Activated CD4-positive, alpha-beta T cell treated with anti-CD3 and anti-CD28 coated beads, Interleukin-2, amount 50 U/mL, for 48 hours (primary cell): Measurements from ENCODE around the gene HPSE.
"Not testable (repeated sequence)": the region's sequence is repeated elsewhere in the genome, so short reads cannot be mapped to it uniquely, and the experiment has no call there.

Source experiments
- DNase-seq, 2 experiments: peaks; one replicate each; pipeline ENCODE4 v3.0.0-alpha.2; 2020

The HPSE gene

GRCh38 chr4:83329521-83330110, 5.0 kb downstream of the HPSE start:
- no peak for DNase-seq

DNA sequence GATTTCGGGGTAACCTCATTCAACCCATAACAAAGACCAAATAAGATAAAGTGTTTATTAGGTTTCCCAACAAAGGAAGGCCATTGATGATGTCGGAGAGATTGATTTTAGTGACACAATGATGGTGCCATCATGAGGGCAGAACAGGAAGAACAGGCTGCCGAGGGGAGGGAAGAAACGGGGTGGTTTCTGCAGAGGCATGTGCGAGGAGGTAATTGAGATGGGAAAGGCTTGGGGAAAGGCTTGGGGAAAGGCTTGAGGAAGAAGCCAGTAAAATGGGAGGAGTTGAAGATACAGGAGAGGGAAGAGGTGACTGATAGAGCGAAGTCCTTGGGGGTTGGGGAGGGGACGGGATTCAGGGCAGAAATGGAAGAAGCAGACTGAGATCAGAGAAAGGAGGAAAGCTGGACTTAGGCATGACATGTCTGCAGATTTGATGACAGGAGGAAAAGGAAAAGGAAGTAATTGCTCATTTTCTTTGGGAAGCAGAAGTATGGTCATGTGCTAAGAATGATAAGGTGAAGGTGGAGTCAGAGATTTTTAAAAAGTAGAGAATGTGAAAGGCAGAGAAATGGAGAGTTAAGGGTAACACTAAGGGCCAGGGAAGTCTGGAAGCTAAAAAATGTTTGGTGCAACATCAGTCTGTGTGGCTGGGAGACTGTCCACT, 6.0 kb downstream of the HPSE start:
- no peak for DNase-seq

- DNase-seq = no peak
Observed at GRCh38 chr4:83326546-83326945, 8.1 kb downstream of the HPSE start.

- DNase-seq = not testable (repeated sequence)
Observed at GRCh38 chr4:83325306-83325705, 9.3 kb downstream of the HPSE start.

DNA sequence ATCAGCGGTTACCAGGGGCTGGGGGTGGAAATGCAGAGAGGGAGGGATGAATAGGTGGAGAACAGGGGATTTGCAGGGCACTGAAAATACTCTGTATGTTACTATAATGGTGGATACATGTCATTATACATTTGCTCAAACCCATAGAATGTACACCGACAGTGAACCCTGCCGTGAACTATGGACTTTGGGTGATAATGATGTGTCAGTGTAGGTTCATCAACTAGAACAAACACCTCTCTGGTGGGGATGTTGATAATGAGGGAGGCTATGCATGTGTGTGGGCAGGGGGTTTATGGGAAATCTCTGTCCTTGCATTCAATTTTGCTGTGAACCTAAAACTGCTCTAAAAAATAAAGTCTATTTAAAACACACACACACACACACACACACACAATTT, 11.5 kb downstream of the HPSE start:
- DNase-seq = no peak

- peak; percentile 11 to 30 for DNase-seq
Observed at GRCh38 chr4:83320548-83320947, 14.1 kb downstream of the HPSE start.

- no peak for DNase-seq
Observed at GRCh38 chr4:83318666-83319065, 16.0 kb downstream of the HPSE start.

DNA sequence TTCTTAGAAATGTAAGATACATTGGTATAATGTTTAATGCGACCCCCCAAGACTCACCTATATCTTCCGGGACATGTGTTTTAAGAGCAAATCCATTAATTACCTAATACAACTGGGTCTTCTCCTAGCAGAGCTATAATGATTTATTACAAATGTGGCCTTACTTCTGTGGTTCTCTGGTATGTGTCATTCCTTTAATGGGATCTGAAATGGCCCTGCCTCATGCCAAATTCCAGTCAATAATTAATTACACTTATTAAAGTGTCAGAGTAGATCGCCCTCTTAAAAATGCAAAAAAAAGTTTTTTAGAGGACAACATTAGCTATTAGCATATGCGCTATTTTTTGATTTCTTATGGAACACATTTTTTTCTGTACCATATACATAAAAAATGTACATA, 17.0 kb downstream of the HPSE start:
- no peak for DNase-seq

- DNase-seq = no peak
Observed at GRCh38 chr4:83316459-83317165, 18.0 kb downstream of the HPSE start.

DNA sequence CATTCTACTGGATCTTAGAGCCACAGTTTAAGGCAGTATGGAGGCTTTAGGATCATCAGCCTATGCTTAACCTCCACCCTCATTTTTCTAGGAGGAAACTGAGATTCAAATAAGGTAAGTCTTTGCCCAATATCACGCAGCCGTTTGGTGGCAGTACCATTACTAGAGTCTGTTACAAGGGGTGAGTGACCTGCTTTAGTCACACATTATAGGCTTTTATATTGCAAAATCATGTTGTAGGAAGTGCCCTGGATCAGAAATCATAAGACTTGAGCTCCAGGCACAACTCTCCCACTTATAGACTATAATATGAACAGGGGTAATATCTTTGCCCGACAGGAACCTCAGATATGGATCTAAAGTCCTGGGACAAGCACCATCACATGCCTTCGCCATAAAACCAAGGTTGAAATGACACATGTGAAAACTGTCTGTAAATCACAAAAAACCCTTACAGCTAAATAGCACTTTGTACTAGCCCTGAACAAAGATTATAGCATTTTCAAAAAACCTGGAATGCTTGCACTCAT, 19.2 kb downstream of the HPSE start:
- no peak for DNase-seq

- DNase-seq = no peak
Observed at GRCh38 chr4:83308672-83309071, 26.0 kb downstream of the HPSE start.

DNA sequence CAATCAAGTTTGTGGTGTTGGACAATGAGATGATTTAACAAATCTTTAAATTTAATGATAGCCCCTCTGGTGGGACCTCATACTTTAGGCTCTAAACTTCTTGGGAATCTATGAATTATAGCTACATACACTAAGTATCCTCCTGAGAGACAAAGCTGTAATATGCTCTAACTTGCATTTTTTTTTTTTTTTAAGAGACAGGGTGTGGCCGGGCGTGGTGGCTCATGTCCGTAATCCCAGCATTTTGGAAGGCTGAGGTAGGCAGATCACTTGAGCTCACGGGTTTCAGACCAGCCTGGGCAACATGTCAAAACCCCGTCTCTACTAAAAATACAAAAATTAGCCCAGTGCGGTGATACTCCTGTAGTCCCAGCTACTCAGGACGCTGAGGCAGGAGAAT, 26.7 kb downstream of the HPSE start:
- DNase-seq = no peak

GRCh38 chr4:83305187-83305586, 29.5 kb downstream of the HPSE start:
- DNase-seq = no peak

DNA sequence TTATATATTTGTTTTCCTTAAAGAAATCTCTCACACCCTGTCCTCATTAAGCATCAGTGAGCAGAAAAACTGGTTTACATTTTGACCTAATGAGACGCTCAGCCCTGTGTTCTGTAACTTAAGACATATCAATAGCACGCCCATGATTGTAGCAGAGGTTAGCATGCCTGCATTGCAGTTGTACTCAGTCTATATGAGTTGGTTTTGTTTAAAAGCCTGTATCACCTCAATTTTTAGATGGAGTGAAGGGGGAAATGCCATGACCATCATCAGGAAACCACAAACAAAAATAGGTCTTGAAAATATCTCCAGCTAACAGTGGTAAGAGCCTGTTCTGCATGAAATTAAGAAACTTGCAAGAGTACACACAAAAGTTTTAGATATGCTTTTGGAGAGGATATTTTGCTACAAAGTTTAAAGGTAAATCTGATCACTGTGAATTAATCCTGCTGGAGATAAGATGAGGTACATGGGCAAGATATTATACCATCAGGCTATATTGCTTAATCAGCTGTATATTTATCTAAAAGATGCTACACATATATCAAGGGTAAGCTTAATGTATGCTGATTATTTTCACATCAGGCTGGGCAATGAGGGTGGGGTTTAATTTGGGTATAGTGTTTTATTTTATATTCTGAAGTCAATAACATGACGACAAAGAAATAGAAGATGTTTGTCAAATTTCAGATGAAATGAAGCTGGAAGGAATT, 36.9 kb downstream of the HPSE start:
- no peak for DNase-seq

DNA sequence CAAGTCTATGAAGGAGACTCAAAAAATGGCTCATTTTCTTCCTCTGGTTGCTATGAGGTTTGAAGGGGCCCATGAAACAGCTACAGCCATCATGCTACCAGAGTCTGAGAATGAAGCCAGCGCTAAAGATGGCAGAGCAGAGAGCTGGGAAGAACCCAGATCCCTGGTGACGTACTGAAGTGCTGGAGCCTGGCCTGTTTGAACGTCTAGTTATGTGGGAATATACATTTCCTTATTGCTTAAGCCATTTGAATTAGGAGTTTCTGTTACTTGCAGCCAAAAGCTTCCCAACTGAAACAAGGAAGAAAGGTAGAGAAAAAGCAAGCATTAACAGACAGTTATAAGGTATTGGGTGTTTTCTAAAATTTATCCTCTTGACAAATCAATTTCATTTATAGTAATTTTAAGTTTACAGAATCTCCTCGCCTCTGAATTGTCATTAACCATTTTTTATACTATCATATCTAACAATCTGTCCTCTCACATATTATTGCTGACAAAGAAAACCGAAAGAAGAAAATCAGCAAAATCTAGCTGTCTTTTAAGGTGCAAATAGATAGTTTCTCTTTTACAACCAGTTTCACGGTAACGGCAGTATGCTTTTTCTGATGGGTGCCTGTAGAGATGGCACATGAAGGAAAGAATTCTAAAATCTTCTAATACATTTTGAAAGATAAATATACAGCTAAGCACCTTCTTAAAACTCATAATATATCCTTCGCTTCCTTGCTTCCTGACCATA, 41.2 kb downstream of the HPSE start:
- DNase-seq = no peak

DNA sequence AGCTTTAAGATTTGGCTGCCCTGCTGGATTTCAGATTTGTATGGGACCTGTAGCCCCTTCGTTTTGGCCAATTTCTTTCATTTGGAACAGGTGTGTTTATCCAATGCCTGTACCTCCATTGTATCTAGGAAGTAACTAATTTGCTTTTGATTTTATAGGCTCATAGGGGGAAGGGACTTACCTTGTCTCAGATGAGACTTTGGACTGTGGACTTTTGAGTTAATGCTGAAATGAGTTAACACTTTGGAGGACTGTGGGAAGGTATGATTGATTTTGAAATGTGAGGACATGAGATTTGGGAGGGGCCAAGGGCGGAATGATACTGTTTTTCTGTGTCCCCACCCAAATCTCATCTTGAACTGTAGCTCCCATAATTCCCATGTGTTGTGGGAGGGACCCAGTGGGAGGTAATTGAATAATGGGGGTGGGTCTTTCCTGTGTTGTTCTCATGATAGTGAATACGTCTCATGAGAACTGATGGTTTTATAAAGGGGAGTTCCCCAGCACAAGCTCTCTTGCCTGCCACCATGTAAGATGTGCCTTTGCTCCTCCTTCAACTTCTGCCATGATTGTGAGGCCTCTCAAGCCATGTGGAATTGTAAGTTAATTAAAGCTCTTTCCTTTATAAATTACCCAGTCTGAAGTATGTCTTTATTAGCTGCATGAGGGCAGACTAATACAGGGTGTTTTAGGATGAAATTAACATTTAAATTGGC, 44.4 kb downstream of the HPSE start:
- not testable (repeated sequence) for DNase-seq

DNA sequence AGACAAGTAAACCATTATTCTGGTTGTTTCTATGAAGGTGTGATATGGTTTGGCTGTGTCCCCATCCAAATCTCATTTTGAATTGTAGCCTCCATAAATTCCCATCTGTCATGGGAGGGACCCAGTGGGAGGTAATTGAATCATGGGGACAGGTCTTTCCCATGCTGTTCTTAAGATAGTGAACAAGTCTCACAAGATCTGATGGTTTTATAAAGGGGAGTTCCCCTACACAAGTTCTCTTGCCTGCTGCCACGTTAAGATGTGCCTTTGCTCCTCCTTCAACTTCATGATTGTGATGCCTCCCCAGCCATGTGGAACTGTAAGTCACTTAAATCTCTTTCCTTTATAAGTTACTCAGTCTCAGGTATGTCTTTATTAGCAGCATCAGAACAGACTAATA, 46.3 kb downstream of the HPSE start:
- DNase-seq = not testable (repeated sequence)

DNA sequence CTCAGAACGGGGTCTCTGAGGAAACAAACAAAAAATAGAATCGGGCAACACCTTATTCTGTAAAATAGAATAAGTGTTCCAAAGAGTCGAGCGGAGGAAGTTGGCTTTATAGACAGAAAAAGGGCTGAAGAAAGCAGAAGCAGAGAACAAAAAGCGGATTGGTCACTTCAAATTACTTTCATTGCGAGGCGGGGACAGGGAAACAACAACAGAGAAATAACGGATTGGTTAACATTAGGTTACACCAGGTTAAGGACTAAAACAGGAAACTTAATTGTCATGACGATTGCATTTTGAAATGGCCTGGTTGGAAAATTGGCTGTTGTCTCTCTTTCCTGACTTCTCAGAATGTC, 49.6 kb downstream of the HPSE start:
- no peak for DNase-seq

GRCh38 chr4:83284193-83285054, 50.2 kb downstream of the HPSE start, which contains the start of gene COQ2:
Gene COQ2 (minus strand): TSS chr4:83284798. CDS start chr4:83284764, 34 bp downstream.
- peak; percentile 97 for DNase-seq

DNA sequence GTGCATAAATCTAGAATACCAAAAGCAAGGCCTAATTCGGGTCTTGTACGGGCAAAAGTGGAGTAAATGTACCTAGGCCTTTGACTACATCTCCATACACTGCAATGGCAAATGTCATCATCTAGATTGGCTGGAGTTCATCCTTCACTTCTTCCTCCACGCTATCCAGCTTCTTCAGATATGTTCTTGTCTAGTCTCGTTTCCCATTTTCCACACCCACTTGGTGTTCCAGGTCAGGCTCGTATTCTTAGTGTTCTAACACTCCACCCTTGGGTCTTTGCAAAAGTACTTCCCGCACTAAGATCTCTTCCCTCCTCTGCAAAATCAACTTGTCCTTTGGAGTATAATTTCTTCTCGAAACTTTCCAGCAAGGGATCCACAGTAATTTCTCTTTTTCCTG, 51.5 kb downstream of the HPSE start:
- no peak for DNase-seq

GRCh38 chr4:83282049-83282535, 52.6 kb downstream of the HPSE start:
- DNase-seq = peak; percentile 41 to 56
